SH-SY5Y (cell line): ENCODE data around the gene GHR.

Experiments
- GATA2 ChIP-seq: IDR thresholded peaks from 2 replicates; pipeline ENCODE4 v1.6.1; 2011; ENCODE audit warnings: mild to moderate bottlenecking, low read depth, low read length
- GATA3 ChIP-seq: IDR thresholded peaks from 2 replicates; pipeline ENCODE4 v1.6.1; 2011; ENCODE audit warnings: low read depth, mild to moderate bottlenecking, low read length, moderate library complexity

DNA sequence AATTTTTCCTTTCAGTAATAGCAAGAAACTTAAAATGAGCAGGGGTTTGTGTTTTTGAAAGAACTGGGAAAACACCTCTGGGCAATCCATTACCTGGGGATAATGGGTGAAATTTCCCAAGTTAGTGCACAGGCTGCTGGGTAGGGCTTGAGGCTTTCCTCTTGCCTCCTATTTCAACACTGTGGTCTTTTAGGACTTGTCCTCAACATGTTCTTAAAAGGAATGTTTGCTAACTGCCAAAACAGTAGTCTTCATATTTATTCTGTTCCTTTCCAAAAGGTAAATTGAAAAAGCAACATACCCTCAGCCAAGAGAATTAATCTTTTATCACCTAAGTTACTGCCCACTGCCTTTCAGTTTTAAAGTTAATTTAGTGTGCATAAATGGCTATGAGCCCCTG lies 175.1 kb downstream of the GHR start:
- TF ChIP-seq GATA2: no peak
- TF ChIP-seq GATA3: no peak
